HepG2 (cell line): ENCODE data around the gene CSPG5. TPM values are rescaled to one million over a fixed set of nuclear protein-coding genes. Genes with fewer than 3 reads are reported as not detected.
A peak's percentile ranks its signal among the peaks of the same experiment; 100 is the strongest.

ENCODE experiments used
- ATAC-seq: fragments of 200-7000 bp; cut with Tn5 transposase; 3 replicates; pipeline ENCODE4 v1.9.1; 2020; ENCODE audit warnings: mild to moderate bottlenecking, moderate library complexity
- BruUV-seq: library from RNA; stranded (reverse); fragments of 400-500 nt; replicated peaks from 2 replicates; lab custom pipeline; 2021; lab: Mats Ljungman, UMichigan
- CTCF ChIA-PET: fragments of 300-600 bp; formaldehyde crosslinking; extraction: SDS; loops from one replicate; lab custom pipeline; 2021; ENCODE audit warnings: low total read pairs, inconsistent platforms, low intra/inter-chr PET ratio; lab: Yijun Ruan, JAX
- POLR2A ChIA-PET: fragments of 350-600 bp; sonication (Branson Sonifier 250); formaldehyde crosslinking; loops from one replicate; lab custom pipeline; 2020; ENCODE audit warnings: antibody characterized with exemption, inconsistent platforms; lab: Yijun Ruan, JAX
- DNase-seq: peaks from one replicate; pipeline ENCODE4 v3.0.0-alpha.2; 2015; ENCODE audit warnings: low spot score
- FAIRE-seq: peaks from 3 replicates; lab custom pipeline; 2011; peaks lifted over from hg19 to GRCh38; lab: Jason Lieb, UNC
- H2AFZ ChIP-seq: one replicate; pipeline ENCODE4 v1.6.1; 2011; ENCODE audit warnings: low read length, inconsistent platforms
- H3K27ac ChIP-seq: fragments of 300-600 bp; 3 replicates; pipeline ENCODE4 v1.8.0; 2011; ENCODE audit warnings: mixed run types, mild to moderate bottlenecking, mixed read lengths, low read length, inconsistent platforms; ENCODE audit not compliant: insufficient read depth; ENCODE audit errors: extremely low read length
- H3K27me3 ChIP-seq, 2 experiments: fragments of 200-600 bp in 1 of 2; 2 replicates in 1 of 2; 3 replicates in 1 of 2; pipeline versions ENCODE4 v1.6.0 to v1.8.0; 2011; ENCODE audit warnings: low read length in 2 of 2, mild to moderate bottlenecking in 2 of 2, moderate library complexity in 2 of 2, inconsistent platforms in 1 of 2; ENCODE audit not compliant: insufficient read depth in 2 of 2, control insufficient read depth in 1 of 2
- H3K36me3 ChIP-seq, 2 experiments: fragments of 200-600 bp in 1 of 2; replicated peaks in 1 of 2; 2 replicates in 1 of 2; 3 replicates in 1 of 2; pipeline versions ENCODE4 v1.5.1 to v1.8.0; 2011; ENCODE audit warnings: low read length in 2 of 2, inconsistent platforms in 1 of 2; ENCODE audit not compliant: insufficient read depth in 2 of 2, control insufficient read depth in 1 of 2
- H3K4me1 ChIP-seq: 2 replicates; pipeline ENCODE4 v1.5.1; 2012; ENCODE audit warnings: low read length, inconsistent platforms; ENCODE audit not compliant: insufficient read depth
- H3K4me2 ChIP-seq: 2 replicates; pipeline ENCODE4 v1.6.0; 2011; ENCODE audit warnings: low read depth, low read length, inconsistent platforms
- H3K4me3 ChIP-seq, 3 experiments: fragments of 200-600 bp in 1 of 3; sonication (generic), shearing (Covaris generic) in 1 of 3; replicated peaks in 1 of 3; 2 replicates each; pipeline ENCODE4 v1.5.1; 2011 to 2016; ENCODE audit warnings: low read length in 3 of 3, inconsistent platforms in 2 of 3, low read depth in 2 of 3, mild to moderate bottlenecking in 2 of 3, control low read depth in 1 of 3, mixed read lengths in 1 of 3; ENCODE audit not compliant: insufficient read depth in 1 of 3
- H3K79me2 ChIP-seq: one replicate; pipeline ENCODE4 v1.6.1; 2011; ENCODE audit warnings: low read length, inconsistent platforms; ENCODE audit not compliant: insufficient read depth
- H3K9ac ChIP-seq: 2 replicates; pipeline ENCODE4 v1.6.0; 2011; ENCODE audit warnings: mild to moderate bottlenecking, low read depth, low read length, inconsistent platforms; ENCODE audit not compliant: insufficient read depth
- H3K9me3 ChIP-seq: 2 replicates; pipeline ENCODE4 v1.5.1; 2012; ENCODE audit warnings: mild to moderate bottlenecking, low read length
- H4K20me1 ChIP-seq: 2 replicates; pipeline ENCODE4 v1.6.0; 2011; ENCODE audit warnings: inconsistent platforms, mild to moderate bottlenecking, low read length, moderate library complexity; ENCODE audit not compliant: insufficient read depth
- ATF7 ChIP-seq, 2 experiments: fragments of 450-650 bp in 1 of 2; sonication (generic) in 1 of 2; formaldehyde crosslinking in 1 of 2; IDR thresholded peaks; 2 replicates each; pipeline versions ENCODE4 v1.4.0 to v1.6.1; 2016 to 2020; ENCODE audit warnings: antibody characterized with exemption in 1 of 2, mild to moderate bottlenecking in 1 of 2, missing genetic modification reagents in 1 of 2
- SALL1 ChIP-seq: sonication (generic); formaldehyde crosslinking; IDR thresholded peaks from 2 replicates; pipeline ENCODE4 v1.8.0; 2022; ENCODE audit warnings: mild to moderate bottlenecking, missing genetic modification reagents
- ZNF17 ChIP-seq: sonication (generic); formaldehyde crosslinking; IDR thresholded peaks from 2 replicates; pipeline ENCODE4 v1.5.0; 2020; ENCODE audit warnings: mild to moderate bottlenecking, missing genetic modification reagents
- ZNF589 ChIP-seq: sonication (generic); formaldehyde crosslinking; conservative IDR thresholded peaks from 2 replicates; pipeline ENCODE4 v1.8.0; 2022; ENCODE audit warnings: mild to moderate bottlenecking, moderate library complexity, missing genetic modification reagents
- WGBS: methylation state at CpG from one replicate; pipeline ENCODE4 v1.1.6; 2017; ENCODE audit warnings: low lambda C conversion rate; 5-methylcytosine and 5-hydroxymethylcytosine counted together
- in situ Hi-C: cut with HindIII; loops from 2 replicates; pipeline ENCODE4 v1.10.0; 2017; ENCODE audit warnings: low pct_unique_long_range_greater_than_20kb; ENCODE audit not compliant: extremely low pct_ligation_motif_present
- intact Hi-C: fragments of 100-400 bp; cut with micrococcal nuclease; formaldehyde crosslinking; loops from one replicate; pipeline ENCODE4 v1.10.0; 2022; ENCODE audit not compliant: unreplicated experiment
- polyA plus RNA-seq, 8 experiments: library from polyadenylated mRNA; depleted of rRNA in 3 of 8; stranded (reverse) in 7 of 8; unstranded in 1 of 8; fragments of >200 nt; fragmentation: Illumina TruSeq in 4 of 8; extraction: Trizol in 4 of 8; gene quantifications; 2 replicates each; pipeline versions ENCODE4 v1.2.1 to v1.2.3, GENCODE V29; 2011 to 2016; ENCODE audit warnings: low read depth in 4 of 8, missing spikeins in 1 of 8, mixed read lengths in 1 of 8; ENCODE audit not compliant: insufficient read depth in 1 of 8
- total RNA-seq, 5 experiments: library from RNA; depleted of rRNA; stranded (reverse); fragments of >200 nt; fragmentation: Illumina TruSeq; extraction: Trizol; gene quantifications; 2 replicates each; pipeline ENCODE4 v1.2.3, GENCODE V29; 2016; ENCODE audit warnings: low read depth in 1 of 5
- TF ChIP-seq, protein P1 (sequence below): sonication (generic); formaldehyde crosslinking; IDR thresholded peaks from 2 replicates; pipeline ENCODE4 v1.5.0; 2020; ENCODE audit warnings: mild to moderate bottlenecking, missing genetic modification reagents

CSPG5 gene
- total and polyA plus RNA-seq, 2 of the 13 experiments (the other 11 are each of a cell fraction or from before 2014, with no cell fraction given) = 0.07 to 0.15 TPM

DNA sequence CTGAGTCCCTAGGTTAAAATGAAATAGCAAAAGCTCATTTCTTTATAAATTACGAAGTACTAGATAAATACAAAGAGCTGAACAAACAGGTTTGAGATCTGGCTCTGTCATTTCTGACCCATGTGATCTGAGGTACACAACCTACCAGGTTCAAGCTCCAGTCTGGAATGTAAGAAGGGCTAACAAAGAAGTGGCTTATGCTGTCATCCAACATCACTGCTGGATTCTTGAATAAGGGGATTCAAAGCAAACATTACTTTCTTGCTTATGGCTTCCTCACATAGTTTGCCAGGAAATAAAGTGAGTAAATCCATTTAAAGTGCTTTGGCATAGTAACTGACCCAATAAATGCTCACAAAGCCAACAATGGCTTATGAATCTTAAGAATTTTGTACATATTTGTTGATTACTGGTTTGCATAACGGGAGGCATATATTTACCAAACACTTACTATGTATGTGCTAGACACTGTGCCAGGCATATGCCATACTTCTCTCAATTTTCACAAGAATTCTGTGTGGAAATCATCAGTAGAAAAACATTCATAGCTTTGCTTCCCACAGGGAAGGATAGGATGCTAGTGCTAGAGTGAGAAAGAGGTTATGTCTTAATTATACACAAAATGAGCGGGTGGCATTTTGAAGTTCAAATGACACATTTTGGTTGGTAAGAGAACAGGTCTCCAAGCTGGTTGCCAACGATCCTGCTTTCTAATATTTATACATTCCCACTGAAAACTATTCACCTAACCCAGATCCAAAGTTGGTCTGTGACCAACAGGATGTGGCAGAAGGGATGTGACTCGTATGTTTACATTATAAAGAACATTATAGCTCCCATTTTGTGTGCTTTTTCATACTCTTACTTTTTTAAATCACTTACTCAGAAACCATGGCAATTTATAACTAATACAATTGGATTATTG is 38.7 kb upstream of the CSPG5 start:
- 74% methylated on average over 5 of the region's 5 CpGs for WGBS
- Histone ChIP-seq H3K27me3 (no peaks in the 10 kb centered on the region), H3K9me3 (no peaks in the 10 kb centered on the region), H4K20me1 (no peaks in the 10 kb centered on the region), H3K27ac (no peak overlapping the region), H3K4me2 (no peak overlapping the region), H3K79me2 (no peaks in the 10 kb centered on the region), H2AFZ (no peak overlapping the region), H3K9ac (no peak overlapping the region), H3K4me3 (no peak overlapping the region), H3K36me3 (peaks cover 19 to 78% of the 10 kb centered on the region in 2 experiments), H3K4me1 (peaks cover 5% of the 10 kb centered on the region)
- CTCF ChIA-PET = no interaction called here
- FAIRE-seq (no peak), ATAC-seq (no peak), DNase-seq (peak; percentile 6)
- POLR2A ChIA-PET = no interaction called here
- in situ Hi-C loops = no loop called here
- TF ChIP-seq ATF7 (IDR thresholded peaks at IDR 0.05) = no peak
- no peak for TF ChIP-seq ATF7 (CRISPR knock-in tag; IDR thresholded peaks at IDR 0.05)
- TF ChIP-seq, protein P1, sequence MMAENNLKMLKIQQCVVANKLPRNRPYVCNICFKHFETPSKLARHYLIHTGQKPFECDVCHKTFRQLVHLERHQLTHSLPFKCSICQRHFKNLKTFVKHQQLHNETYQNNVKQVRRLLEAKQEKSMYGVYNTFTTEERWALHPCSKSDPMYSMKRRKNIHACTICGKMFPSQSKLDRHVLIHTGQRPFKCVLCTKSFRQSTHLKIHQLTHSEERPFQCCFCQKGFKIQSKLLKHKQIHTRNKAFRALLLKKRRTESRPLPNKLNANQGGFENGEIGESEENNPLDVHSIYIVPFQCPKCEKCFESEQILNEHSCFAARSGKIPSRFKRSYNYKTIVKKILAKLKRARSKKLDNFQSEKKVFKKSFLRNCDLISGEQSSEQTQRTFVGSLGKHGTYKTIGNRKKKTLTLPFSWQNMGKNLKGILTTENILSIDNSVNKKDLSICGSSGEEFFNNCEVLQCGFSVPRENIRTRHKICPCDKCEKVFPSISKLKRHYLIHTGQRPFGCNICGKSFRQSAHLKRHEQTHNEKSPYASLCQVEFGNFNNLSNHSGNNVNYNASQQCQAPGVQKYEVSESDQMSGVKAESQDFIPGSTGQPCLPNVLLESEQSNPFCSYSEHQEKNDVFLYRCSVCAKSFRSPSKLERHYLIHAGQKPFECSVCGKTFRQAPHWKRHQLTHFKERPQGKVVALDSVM = no peak
- TF ChIP-seq ZNF17 = no peak
- TF ChIP-seq SALL1 = no peak
- BruUV-seq = no TSS peak
- intact Hi-C loops = no loop called here

DNA sequence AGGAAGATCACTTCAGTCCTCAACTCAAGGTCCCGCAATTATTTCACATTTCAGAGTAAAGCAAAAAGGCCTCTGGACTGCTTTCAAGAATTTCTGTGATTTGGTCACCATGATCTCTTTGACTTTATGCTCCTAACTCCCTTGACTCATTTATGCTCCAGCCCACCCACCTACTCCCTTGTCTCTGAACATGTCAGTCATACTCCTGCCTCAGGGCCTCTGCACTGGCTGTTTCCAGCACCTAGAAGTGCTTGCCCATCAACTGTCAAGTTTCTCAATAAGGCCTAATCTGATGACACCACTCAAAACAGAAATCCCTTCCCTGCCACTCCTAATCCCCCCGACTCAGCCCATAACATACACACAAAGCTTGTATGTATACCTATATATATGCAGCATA is 36.1 kb upstream of the CSPG5 start:
- no peak for TF ChIP-seq ZNF589 (CRISPR knock-in tag)
- no peak overlapping the region for H3K4me2 ChIP-seq
- in situ Hi-C loops (no loop called here), intact Hi-C loops (no loop called here)
- FAIRE-seq = no peak
- ATAC-seq = no peak
- H3K36me3 ChIP-seq = peaks cover 27 to 79% of the 10 kb centered on the region in 2 experiments
- CTCF ChIA-PET = no interaction called here
- no peaks in the 10 kb centered on the region for H4K20me1 ChIP-seq
- H2AFZ ChIP-seq = no peak overlapping the region
- H3K4me3 ChIP-seq = no peak overlapping the region
- DNase-seq = no peak
- BruUV-seq = no TSS peak
- H3K79me2 ChIP-seq = no peaks in the 10 kb centered on the region
- H3K27me3 ChIP-seq = no peaks in the 10 kb centered on the region
- H3K27ac ChIP-seq = no peak overlapping the region
- no peaks in the 10 kb centered on the region for H3K9me3 ChIP-seq
- H3K4me1 ChIP-seq = no peaks in the 10 kb centered on the region
- 96% methylated on average over 2 of the region's 2 CpGs for WGBS
- no peak overlapping the region for H3K9ac ChIP-seq
- POLR2A ChIA-PET = no interaction called here
